Nephron (organoid): ENCODE measurements around the gene BPIFB4.

Experiments
- H3K27ac Mint-ChIP-seq, 3 experiments: 2 replicates each; pipeline ENCODE4 v1.8.0; 2020; ENCODE audit warnings: mixed read lengths in 3 of 3, mild to moderate bottlenecking in 2 of 3, moderate library complexity in 1 of 3
- H3K27me3 Mint-ChIP-seq: 2 replicates; pipeline ENCODE4 v1.8.0; 2021; ENCODE audit warnings: low read depth, mild to moderate bottlenecking, moderate library complexity, mixed read lengths
- H3K36me3 Mint-ChIP-seq: 2 replicates; pipeline ENCODE4 v1.8.0; 2020; ENCODE audit warnings: low read depth, mixed read lengths
- H3K4me1 Mint-ChIP-seq: 2 replicates; pipeline ENCODE4 v1.8.0; 2020; ENCODE audit warnings: mixed read lengths
- H3K4me3 Mint-ChIP-seq, 3 experiments: 2 replicates each; pipeline ENCODE4 v1.8.0; 2020; ENCODE audit warnings: mild to moderate bottlenecking in 3 of 3, mixed read lengths in 3 of 3, moderate library complexity in 2 of 3
- H3K9me3 Mint-ChIP-seq: 2 replicates; pipeline ENCODE4 v1.8.0; 2020; ENCODE audit warnings: mixed read lengths
- CTCF ChIP-seq, 3 experiments: fragments of 200-600 bp; sonication (generic); IDR thresholded peaks; one replicate each; pipeline ENCODE4 v1.5.0; 2021; ENCODE audit warnings: antibody characterized with exemption in 3 of 3; ENCODE audit not compliant: unreplicated experiment in 3 of 3

Gene BPIFB4

GRCh38 chr20:33124261-33124660 is 44.8 kb downstream of the BPIFB4 start:
- H3K27me3 Mint-ChIP-seq: peaks cover 30% of the 10 kb centered on the region
- H3K4me1 Mint-ChIP-seq: no peaks in the 10 kb centered on the region
- H3K9me3 Mint-ChIP-seq: peaks cover 14% of the 10 kb centered on the region
- H3K4me3 Mint-ChIP-seq: no peak overlapping the region
- no peak overlapping the region for H3K27ac Mint-ChIP-seq
- no peak for TF ChIP-seq CTCF (IDR thresholded peaks at IDR 0.05; ENCODE audit: unreplicated experiment in 3 of 3)
- no peaks in the 10 kb centered on the region for H3K36me3 Mint-ChIP-seq

DNA sequence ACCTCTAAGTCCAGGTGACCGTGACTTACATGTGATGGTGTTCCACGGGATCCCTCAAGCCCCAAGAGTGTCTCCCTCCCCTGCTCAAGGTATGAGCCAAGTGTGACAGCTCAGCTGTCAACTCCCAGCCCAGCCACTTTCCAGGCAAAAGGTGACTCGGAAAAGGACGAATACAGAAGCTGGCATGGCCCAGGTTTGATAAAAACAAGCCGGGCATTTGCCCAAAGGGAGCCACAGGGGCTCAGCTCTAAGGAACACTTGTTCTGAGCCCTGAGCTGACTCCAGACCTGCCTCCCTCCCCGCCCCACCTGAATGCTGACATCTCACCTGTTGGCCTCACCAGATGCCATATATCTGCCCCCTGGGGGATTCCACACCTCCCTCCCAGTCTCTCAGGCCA is 45.6 kb downstream of the BPIFB4 start:
- Mint-ChIP-seq H3K27me3 (peaks cover 33% of the 10 kb centered on the region), H3K36me3 (no peaks in the 10 kb centered on the region), H3K4me3 (no peak overlapping the region), H3K27ac (no peak overlapping the region), H3K9me3 (peaks cover 14% of the 10 kb centered on the region), H3K4me1 (no peaks in the 10 kb centered on the region)
- TF ChIP-seq CTCF (IDR thresholded peaks at IDR 0.05; ENCODE audit: unreplicated experiment in 3 of 3): no peak

- peaks cover 29% of the 10 kb centered on the region for H3K27me3 Mint-ChIP-seq
- no peaks in the 10 kb centered on the region for H3K36me3 Mint-ChIP-seq
- H3K4me3 Mint-ChIP-seq: no peak overlapping the region
- TF ChIP-seq CTCF (IDR thresholded peaks at IDR 0.05; ENCODE audit: unreplicated experiment in 3 of 3): no peak
- no peaks in the 10 kb centered on the region for H3K4me1 Mint-ChIP-seq
- peaks cover 10% of the 10 kb centered on the region for H3K9me3 Mint-ChIP-seq
- H3K27ac Mint-ChIP-seq: no peak overlapping the region
These were observed 46.5 kb downstream of the BPIFB4 start for GRCh38 chr20:33125983-33126382.

GRCh38 chr20:33127422-33128097 is 48.1 kb downstream of the BPIFB4 start:
- Mint-ChIP-seq H3K4me1 (no peaks in the 10 kb centered on the region), H3K36me3 (no peaks in the 10 kb centered on the region), H3K27me3 (peaks cover 24% of the 10 kb centered on the region), H3K4me3 (no peak overlapping the region), H3K27ac (no peak overlapping the region), H3K9me3 (peaks cover 4% of the 10 kb centered on the region)
- no peak for TF ChIP-seq CTCF (IDR thresholded peaks at IDR 0.05; ENCODE audit: unreplicated experiment in 3 of 3)

DNA sequence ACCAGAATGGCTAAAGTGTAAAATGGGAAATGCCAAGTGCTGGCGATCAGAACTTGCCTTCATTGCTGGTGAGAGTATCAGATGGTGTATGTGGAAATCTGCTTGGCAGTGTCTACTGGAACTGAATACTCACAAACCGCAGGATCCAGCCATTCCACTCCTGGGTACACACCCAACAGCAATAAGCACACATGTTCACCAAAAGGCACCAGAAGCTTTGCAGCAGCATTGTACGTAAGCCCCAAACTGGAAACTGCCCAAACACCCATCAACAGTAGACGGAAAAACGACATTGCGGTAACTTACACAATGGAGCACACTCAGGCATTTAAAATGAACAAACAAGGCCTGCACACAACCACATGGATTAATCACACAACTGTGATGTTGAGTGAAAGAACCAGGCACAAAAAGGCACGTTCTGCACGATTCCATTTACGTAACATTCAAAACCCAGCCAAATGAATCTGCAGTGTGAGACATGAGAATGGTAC is 51.2 kb downstream of the BPIFB4 start:
- no peaks in the 10 kb centered on the region for H3K4me1 Mint-ChIP-seq
- H3K36me3 Mint-ChIP-seq: no peaks in the 10 kb centered on the region
- no peak overlapping the region for H3K27ac Mint-ChIP-seq
- no peak overlapping the region for H3K4me3 Mint-ChIP-seq
- no peak for TF ChIP-seq CTCF (IDR thresholded peaks at IDR 0.05; ENCODE audit: unreplicated experiment in 3 of 3)
- no peaks in the 10 kb centered on the region for H3K9me3 Mint-ChIP-seq
- H3K27me3 Mint-ChIP-seq: peaks cover 21% of the 10 kb centered on the region

- TF ChIP-seq CTCF (IDR thresholded peaks at IDR 0.05; ENCODE audit: unreplicated experiment in 3 of 3): no peak
- no peak overlapping the region for H3K4me3 Mint-ChIP-seq
- H3K9me3 Mint-ChIP-seq: no peaks in the 10 kb centered on the region
- H3K27me3 Mint-ChIP-seq: peaks cover 18% of the 10 kb centered on the region
- no peaks in the 10 kb centered on the region for H3K4me1 Mint-ChIP-seq
- H3K27ac Mint-ChIP-seq: no peak overlapping the region
- H3K36me3 Mint-ChIP-seq: no peaks in the 10 kb centered on the region
These were observed 52.6 kb downstream of the BPIFB4 start for GRCh38 chr20:33131949-33132473.
